Upper lobe of left lung (tissue), 6 donors: ENCODE measurements around the gene LAD1. TPM values are rescaled to one million over a fixed set of nuclear protein-coding genes. Genes with fewer than 3 reads are reported as not detected.

Experiments
- ATAC-seq, 2 donors: fragments of 200-7000 bp; cut with Tn5 transposase; one replicate each; pipeline ENCODE4 v1.9.1; 2022; ENCODE audit warnings: mild to moderate bottlenecking in 2 of 2, moderate library complexity in 2 of 2; ENCODE audit not compliant: low FRiP score in 2 of 2
- DNase-seq, 2 donors: peaks; one replicate each; pipeline ENCODE4 v3.0.0-alpha.2; 2019 to 2020
- H3K27ac ChIP-seq, 4 donors: fragments of 200-600 bp; sonication (generic); one replicate each; pipeline ENCODE4 v1.5.1; 2016 to 2019
- H3K27me3 ChIP-seq, 4 donors: fragments of 200-600 bp; sonication (generic); one replicate each; pipeline ENCODE4 v1.5.1; 2017 to 2019
- H3K36me3 ChIP-seq, 4 donors: fragments of 200-600 bp; sonication (generic); one replicate each; pipeline ENCODE4 v1.5.1; 2016 to 2019
- H3K4me1 ChIP-seq, 4 donors: fragments of 200-600 bp; sonication (generic); one replicate each; pipeline ENCODE4 v1.5.1; 2018 to 2019
- H3K4me3 ChIP-seq, 4 donors: fragments of 200-600 bp; sonication (generic); one replicate each; pipeline ENCODE4 v1.5.1; 2017 to 2019; ENCODE audit warnings: mild to moderate bottlenecking in 2 of 4, moderate library complexity in 1 of 4
- H3K9me3 ChIP-seq, 4 donors: fragments of 200-600 bp; sonication (generic); one replicate each; pipeline ENCODE4 v1.5.1; 2018 to 2019
- CTCF ChIP-seq, 6 experiments: fragments of 450-650 bp in 4 of 6; fragments of 200-600 bp in 2 of 6; sonication (generic) in 2 of 6; IDR thresholded peaks; one replicate each; pipeline ENCODE4 v1.5.1; 2016 to 2019; ENCODE audit warnings: antibody characterized with exemption in 6 of 6
- EP300 ChIP-seq, 4 donors: sonication (generic); formaldehyde crosslinking; IDR thresholded peaks; one replicate each; pipeline ENCODE4 v1.5.1; 2017; ENCODE audit warnings: antibody characterized with exemption in 4 of 4, control low read depth in 2 of 4
- POLR2A ChIP-seq, 4 donors: fragments of 450-650 bp; IDR thresholded peaks; one replicate each; pipeline ENCODE4 v1.5.1; 2016 to 2017; ENCODE audit warnings: antibody characterized with exemption in 4 of 4, mild to moderate bottlenecking in 2 of 4
- POLR2AphosphoS5 ChIP-seq, 2 donors: sonication (generic); formaldehyde crosslinking; IDR thresholded peaks; one replicate each; pipeline ENCODE4 v1.5.1; 2017; ENCODE audit warnings: antibody characterized with exemption in 2 of 2
- WGBS, 2 donors: methylation state at CpG; one replicate each; pipeline ENCODE4 v1.1.5; 2017 to 2018; 5-methylcytosine and 5-hydroxymethylcytosine counted together
- total RNA-seq, 6 donors: library from RNA; depleted of rRNA in 4 of 6; stranded (reverse); fragments of >200 nt in 4 of 6; gene quantifications; one replicate each; pipeline versions ENCODE4 v1.1.0 to v1.2.1, GENCODE V29; 2016 to 2021
- donor health status: DM: no; HTN: no; CAD: no; lungs with moderate emphysema.
- donor health status: DM: no; HTN: yes; CAD: no; lungs with severe emphysema.

The LAD1 gene
- total RNA-seq, 6 donors from 2014 or later, result 12.6 to 48.1 (median 39.1) TPM

GRCh38 chr1:201357636-201358348 is 41.3 kb downstream of the LAD1 start:
- ATAC-seq, result no peak
- peaks cover 0 to 16% (median 10%) of the 10 kb centered on the region in 4 donors for H3K4me1 ChIP-seq
- no peak for DNase-seq
- H3K36me3 ChIP-seq, result no peaks in the 10 kb centered on the region
- no peak overlapping the region for H3K4me3 ChIP-seq
- WGBS, 2 donors, result 75 to 77% methylated on average over 9 to 10 of the region's 10 CpGs
- no peaks in the 10 kb centered on the region for H3K9me3 ChIP-seq
- H3K27me3 ChIP-seq, result no peaks in the 10 kb centered on the region
- TF ChIP-seq EP300 (IDR thresholded peaks at IDR 0.05) (no peak), POLR2AphosphoS5 (IDR thresholded peaks at IDR 0.05) (no peak), POLR2A (IDR thresholded peaks at IDR 0.05) (no peak), CTCF (IDR thresholded peaks at IDR 0.05) (no peak)
- H3K27ac ChIP-seq, result peak overlapping the region in 1 of 4 donors; percentile 43

- WGBS, 2 donors, result 95 to 96% methylated on average over 8 of the region's 8 CpGs
- H3K4me1 ChIP-seq, result peaks cover 0 to 16% (median 10%) of the 10 kb centered on the region in 4 donors
- H3K36me3 ChIP-seq, result no peaks in the 10 kb centered on the region
- no peak for ATAC-seq
- no peaks in the 10 kb centered on the region for H3K9me3 ChIP-seq
- no peak overlapping the region for H3K27ac ChIP-seq
- H3K27me3 ChIP-seq, result no peaks in the 10 kb centered on the region
- TF ChIP-seq POLR2AphosphoS5 (IDR thresholded peaks at IDR 0.05) (no peak), POLR2A (IDR thresholded peaks at IDR 0.05) (no peak), CTCF (IDR thresholded peaks at IDR 0.05) (no peak), EP300 (IDR thresholded peaks at IDR 0.05) (no peak)
- no peak overlapping the region for H3K4me3 ChIP-seq
- no peak for DNase-seq
Observed at GRCh38 chr1:201357211-201357610, 41.9 kb downstream of the LAD1 start.

- H3K4me1 ChIP-seq, result peaks cover 0 to 16% (median 10%) of the 10 kb centered on the region in 4 donors
- 77 to 82% methylated on average over 11 of the region's 11 CpGs for WGBS, 2 donors
- H3K36me3 ChIP-seq, result no peaks in the 10 kb centered on the region
- H3K4me3 ChIP-seq, result no peak overlapping the region
- TF ChIP-seq POLR2A (IDR thresholded peaks at IDR 0.05) (no peak), CTCF (IDR thresholded peaks at IDR 0.05) (no peak), POLR2AphosphoS5 (IDR thresholded peaks at IDR 0.05) (no peak), EP300 (IDR thresholded peaks at IDR 0.05) (no peak)
- DNase-seq (no peak), ATAC-seq (no peak)
- H3K9me3 ChIP-seq, result no peaks in the 10 kb centered on the region
- H3K27ac ChIP-seq, result no peak overlapping the region
- no peaks in the 10 kb centered on the region for H3K27me3 ChIP-seq
Observed at GRCh38 chr1:201356701-201357100, 42.4 kb downstream of the LAD1 start.

GRCh38 chr1:201356236-201356635 is 42.9 kb downstream of the LAD1 start:
- no peak for DNase-seq
- no peak for TF ChIP-seq EP300 (IDR thresholded peaks at IDR 0.05)
- TF ChIP-seq POLR2A (IDR thresholded peaks at IDR 0.05), result no peak
- TF ChIP-seq POLR2AphosphoS5 (IDR thresholded peaks at IDR 0.05), result no peak
- no peak for TF ChIP-seq CTCF (IDR thresholded peaks at IDR 0.05)
- no peak for ATAC-seq

GRCh38 chr1:201355471-201355870 is 43.7 kb downstream of the LAD1 start:
- Histone ChIP-seq H3K27ac (no peak overlapping the region), H3K4me1 (peaks cover 0 to 16% (median 10%) of the 10 kb centered on the region in 4 donors), H3K27me3 (no peaks in the 10 kb centered on the region), H3K4me3 (no peak overlapping the region), H3K9me3 (no peaks in the 10 kb centered on the region), H3K36me3 (no peaks in the 10 kb centered on the region)
- TF ChIP-seq POLR2A (IDR thresholded peaks at IDR 0.05) (no peak), POLR2AphosphoS5 (IDR thresholded peaks at IDR 0.05) (no peak), CTCF (IDR thresholded peaks at IDR 0.05) (no peak), EP300 (IDR thresholded peaks at IDR 0.05) (no peak)
- no peak for ATAC-seq
- no peak for DNase-seq
- 87 to 88% methylated on average over 7 of the region's 7 CpGs for WGBS, 2 donors

More at GRCh38 chr1:201356236-201356635, 42.9 kb downstream of the LAD1 start:
- peaks cover 0 to 16% (median 10%) of the 10 kb centered on the region in 4 donors for H3K4me1 ChIP-seq
- no peaks in the 10 kb centered on the region for H3K27me3 ChIP-seq
- H3K27ac ChIP-seq, result no peak overlapping the region
- no peak overlapping the region for H3K4me3 ChIP-seq
- 87 to 92% methylated on average over 5 of the region's 5 CpGs for WGBS, 2 donors
- no peaks in the 10 kb centered on the region for H3K9me3 ChIP-seq
- no peaks in the 10 kb centered on the region for H3K36me3 ChIP-seq
